Activated CD4-positive, CD25-positive, alpha-beta regulatory T cell treated with anti-CD3 and anti-CD28 coated beads, Interleukin-2, amount 50 U/mL, for 72 hours (primary cell): Measurements from ENCODE around the gene MAGI1.
"Not testable (repeated sequence)": the region's sequence is repeated elsewhere in the genome, so short reads cannot be mapped to it uniquely, and the experiment has no call there.

Source experiments
- DNase-seq: peaks from one replicate; pipeline ENCODE4 v3.0.0; 2021

The MAGI1 gene

DNA sequence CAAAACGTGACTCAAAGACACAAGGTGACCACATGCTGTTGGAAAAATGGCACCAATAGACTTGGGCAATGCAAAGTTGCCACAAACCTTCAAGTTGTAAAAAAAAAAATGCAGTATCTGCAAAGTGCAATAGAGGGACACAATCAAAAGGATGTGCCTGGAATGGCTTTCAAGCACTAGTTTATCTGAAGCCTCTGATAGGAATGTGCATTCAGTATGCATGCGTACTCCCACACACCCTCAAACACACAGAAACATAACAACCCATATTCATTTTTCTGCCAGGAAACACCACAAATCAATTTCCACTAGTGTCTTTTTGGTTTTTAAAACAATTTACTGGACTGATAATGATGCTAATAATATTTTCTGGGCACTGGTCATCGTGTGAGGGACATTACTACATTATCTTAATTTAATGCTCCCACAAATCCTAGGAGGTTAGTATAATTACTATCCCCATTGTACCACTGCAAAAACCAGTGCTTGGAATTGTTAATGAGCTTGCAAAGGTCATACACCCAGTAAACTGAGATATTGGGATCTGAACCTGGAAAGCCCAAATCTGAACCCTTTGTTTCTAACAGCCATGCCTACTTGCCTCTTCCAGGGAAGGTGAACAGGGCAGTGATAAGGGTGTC, 298.7 kb downstream of the MAGI1 start:
- no peak for DNase-seq

DNA sequence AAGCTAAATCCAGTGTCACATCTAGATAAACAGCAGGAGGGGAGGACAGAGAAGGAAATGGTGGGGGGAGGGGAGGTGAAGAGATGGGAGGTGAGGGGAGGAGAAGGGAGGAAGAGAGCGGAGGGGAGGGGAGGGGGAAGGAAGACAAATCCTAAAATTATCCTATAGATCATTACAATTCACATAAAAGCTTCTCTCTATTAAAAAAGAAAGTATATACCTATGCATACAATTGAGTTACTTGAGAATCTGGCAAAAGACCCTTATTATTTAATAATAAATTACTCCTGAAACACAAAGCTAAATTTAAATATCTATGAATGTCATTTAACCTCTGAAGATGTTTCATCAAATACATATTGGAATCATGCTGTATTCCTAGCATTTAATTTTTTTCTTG, 303.9 kb downstream of the MAGI1 start:
- DNase-seq: no peak

DNA sequence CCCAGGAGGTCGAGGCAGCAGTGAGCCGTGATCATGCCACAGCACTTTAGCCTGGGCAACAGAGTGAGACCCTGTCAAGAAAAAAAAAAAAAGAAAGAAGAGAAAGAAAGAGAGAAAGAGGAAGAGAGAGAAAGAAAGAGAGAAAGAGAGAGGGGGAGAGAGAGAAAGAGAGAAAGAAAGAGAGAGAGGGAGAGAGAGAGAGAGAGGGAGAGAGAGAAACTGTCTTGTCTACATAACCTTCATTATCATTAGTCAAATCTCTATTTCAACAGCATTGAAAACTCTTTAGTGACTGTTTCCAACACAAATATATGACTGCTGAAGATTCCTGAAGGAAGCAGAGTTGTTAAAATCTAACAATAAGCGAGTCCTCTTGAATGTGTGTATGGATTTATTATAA, 304.3 kb downstream of the MAGI1 start:
- no peak for DNase-seq

DNA sequence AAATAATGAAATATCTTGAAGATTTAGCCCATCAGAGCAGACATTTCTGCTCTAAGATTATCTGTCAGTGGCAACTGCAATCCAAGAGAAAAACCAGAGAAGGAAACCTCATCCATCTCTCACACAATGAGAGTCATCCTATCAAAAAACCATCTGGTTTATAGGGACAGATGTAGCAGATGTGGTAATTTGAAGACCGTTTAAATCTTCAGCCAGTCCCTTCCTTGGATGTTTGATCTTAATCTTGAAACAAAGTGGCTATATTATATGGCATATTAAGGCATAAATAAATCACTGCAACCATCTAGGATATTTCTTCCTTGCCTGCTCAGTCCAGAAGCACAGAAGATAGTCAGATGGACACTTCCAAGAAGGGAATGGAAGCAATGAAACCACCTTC, 305.3 kb downstream of the MAGI1 start:
- no peak for DNase-seq

DNA sequence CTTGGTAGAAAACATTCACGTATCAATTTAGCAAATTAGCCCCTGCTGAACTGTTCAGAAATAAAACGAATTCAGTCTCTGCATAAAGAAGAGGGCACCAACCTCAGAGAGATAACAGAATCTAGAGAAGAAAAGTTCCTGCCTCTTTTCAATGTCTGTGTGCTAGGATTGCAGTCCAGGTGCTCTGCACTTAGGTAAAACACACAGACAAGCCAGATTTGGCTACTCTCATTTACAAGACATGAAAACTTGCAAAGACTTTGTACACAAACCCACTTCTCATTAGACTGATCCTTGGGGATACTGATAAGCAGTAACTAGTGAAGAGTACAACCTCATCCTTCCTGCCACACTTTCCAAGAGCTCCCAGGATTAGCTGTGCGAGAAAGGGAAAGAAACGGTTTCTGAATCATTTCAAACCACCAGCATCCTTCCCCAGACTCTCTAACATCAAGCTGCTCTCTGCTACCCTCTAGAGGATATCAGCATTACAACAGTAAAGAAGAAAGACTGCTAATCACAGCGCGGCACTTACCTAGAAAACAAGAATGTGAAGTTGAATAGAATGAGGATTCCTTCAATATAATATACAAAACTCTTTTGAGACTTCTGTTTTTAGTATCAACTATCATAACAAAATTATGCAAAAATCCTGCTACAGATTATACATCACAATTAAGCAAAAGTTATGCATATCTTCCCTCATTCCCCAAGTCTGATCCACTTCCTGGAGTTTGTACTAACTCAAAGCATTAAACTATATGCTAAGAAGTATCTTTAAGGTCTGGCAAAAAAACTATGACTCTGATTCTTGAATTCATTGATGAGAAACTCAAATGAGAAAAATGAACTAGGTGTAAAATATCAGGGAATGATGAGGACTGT, 306.4 kb downstream of the MAGI1 start:
- DNase-seq: no peak

DNA sequence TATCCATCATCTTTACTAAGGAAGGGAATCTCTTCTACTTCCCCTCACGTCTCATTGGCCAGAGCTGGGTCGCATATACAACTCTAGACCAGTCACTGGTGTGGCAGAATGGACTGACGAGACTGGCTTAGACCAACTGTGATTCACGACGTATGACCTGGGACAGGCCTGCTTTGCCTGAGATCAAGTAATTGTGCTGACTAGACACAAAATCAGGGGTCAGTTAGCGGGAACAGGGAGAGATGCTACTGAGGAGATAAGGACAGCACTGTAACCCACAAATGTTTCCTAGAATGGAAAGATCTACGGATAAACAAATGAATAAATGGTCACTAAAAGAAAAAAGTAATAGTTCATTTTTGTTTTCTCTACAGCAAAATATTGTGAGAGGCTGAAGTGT, 308.3 kb downstream of the MAGI1 start:
- DNase-seq: no peak

DNA sequence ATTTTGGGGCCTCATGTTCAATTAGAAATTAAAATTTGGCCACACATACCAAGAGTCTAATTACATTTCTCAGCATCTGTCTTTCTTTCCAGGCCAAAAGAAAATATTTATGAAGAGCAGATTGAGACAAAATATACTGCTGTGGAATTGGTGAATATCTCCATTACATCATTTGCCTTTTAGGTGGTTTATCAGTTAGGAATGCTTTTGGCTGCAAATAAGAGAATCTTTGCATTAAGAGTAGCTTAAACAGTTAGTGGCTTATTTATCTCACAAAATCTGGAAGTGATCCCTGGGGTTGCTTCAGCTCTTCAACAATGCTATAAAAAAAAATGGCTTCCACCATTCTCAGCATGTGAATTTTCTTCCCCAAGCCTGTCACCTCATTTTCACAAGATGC, 308.7 kb downstream of the MAGI1 start:
- DNase-seq: no peak

DNA sequence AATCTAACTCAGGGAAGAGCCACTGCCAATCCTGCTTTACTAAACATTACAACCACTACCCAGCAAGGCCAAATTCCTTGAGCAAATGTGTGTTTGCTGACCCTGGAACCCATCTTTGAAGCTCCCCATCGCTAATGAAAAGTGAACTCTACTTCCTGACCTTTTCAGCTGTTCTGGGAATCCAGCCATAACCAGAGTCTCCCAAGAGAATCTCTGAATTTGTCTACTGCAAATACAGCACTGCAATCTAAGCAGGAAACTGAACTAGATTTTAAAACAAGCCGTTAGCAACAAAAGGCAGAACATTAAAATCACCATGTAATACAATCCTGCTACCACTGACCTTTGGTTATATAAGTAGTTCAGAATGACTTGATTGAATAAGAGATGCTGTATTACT, 309.2 kb downstream of the MAGI1 start:
- no peak for DNase-seq

DNA sequence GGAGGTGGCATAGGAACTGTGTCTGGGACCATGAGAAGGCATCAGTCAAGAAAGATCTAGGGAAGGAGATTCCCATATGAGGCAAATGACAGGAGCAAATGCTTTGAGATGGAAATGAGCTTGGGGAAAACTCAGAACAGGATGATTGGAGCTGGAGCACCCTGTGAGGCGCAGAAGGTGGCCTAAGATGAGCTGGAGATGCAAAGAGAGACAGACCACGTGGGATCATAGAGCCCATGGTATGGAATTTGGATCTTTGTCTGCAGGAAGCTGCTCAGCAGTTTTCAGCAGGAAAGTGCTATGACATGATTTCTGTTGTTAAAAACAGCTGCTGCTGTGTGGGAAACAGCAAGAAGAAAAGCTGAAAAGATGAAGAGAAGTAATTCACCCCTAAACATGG, 310.6 kb downstream of the MAGI1 start:
- no peak for DNase-seq

DNA sequence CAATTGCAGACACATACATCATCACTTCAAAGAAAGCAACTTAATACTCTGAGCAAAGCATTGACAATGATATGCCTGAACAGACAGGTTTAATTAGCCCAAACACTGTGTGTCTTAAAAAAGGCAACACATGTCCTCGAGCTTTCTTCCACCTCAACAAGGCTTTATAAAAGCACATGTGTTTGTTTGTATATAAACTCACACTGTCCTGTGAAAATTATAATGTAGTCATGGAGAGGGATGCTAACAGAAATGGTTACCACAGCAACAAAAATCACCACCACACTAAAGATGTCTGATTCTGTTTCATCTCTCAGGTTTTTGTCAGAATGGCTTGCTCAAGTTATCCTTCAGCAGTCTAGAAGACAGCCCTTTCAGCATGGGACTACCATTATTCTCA, 314.7 kb downstream of the MAGI1 start:
- DNase-seq: no peak

DNA sequence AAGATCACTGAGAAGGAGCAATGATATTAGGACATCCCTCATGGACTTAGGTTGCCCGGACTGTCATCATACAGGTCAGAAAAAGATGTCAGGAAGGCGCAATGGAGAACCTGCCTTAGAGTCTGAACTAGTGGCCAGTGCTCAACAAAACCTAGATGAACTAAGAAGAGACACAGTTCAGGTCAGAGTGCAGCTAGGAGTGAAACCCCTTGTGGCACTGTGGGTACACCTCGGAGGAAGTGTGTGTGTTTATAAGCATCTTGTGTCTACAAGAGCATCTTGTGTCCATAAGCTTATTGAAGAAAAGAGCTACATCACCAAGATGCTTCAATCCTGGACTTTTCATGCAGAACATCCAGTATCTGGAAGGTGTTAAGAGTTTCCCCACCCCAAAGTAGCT, 315.7 kb downstream of the MAGI1 start:
- no peak for DNase-seq

DNA sequence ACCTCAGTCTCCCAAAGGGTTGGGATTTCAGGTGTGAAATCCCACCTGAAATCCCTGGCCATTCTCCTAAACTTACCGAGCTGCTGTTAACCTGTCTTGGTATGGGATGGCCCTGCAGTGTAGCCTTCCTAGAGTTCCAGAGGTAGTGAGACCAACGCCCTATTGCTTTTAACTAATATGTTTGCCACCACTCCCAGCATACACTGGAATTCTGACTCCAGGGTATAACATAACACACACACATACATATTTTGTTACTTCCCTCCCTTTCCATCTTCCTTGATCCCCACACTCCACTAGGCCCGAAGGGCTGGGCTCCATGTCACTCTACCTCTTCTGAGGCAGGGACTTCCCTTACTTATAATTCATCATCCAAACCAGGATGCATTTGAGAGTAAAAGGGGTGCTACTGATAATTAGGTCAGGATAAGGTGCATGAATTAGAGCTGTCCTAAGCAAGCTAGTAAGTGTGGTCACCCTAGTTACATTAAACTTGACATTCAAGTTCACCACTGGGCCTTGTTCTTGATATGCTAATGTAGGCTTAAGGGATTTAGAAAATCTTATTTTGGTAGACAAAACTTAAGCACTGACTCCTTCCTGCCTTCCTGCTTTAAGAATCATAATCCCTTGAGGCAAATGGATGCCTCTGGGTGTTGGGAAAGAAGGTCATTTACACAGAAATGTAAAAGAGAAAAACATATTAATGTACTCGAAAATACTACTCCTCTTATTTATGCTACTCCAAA, 317.6 kb downstream of the MAGI1 start:
- no peak for DNase-seq

DNA sequence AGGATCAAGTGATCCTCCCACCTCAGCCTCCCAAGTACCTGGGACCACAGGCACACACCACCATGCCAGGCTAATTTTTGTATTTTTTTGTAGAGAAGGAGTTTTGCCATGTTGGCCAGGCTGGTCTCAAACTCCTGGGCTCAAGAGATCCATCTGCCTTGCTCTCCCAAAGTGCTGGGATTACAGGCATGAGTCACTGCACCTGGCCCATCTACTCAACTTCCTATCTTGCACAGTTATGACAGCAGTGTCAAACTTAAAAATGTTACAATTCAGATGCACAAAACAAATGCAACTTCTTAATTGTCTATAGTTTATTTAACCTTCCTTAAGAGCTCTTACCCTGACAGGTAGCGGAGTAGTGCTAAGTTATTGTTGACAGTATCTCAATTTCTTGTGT, 319.1 kb downstream of the MAGI1 start:
- DNase-seq: not testable (repeated sequence)

DNA sequence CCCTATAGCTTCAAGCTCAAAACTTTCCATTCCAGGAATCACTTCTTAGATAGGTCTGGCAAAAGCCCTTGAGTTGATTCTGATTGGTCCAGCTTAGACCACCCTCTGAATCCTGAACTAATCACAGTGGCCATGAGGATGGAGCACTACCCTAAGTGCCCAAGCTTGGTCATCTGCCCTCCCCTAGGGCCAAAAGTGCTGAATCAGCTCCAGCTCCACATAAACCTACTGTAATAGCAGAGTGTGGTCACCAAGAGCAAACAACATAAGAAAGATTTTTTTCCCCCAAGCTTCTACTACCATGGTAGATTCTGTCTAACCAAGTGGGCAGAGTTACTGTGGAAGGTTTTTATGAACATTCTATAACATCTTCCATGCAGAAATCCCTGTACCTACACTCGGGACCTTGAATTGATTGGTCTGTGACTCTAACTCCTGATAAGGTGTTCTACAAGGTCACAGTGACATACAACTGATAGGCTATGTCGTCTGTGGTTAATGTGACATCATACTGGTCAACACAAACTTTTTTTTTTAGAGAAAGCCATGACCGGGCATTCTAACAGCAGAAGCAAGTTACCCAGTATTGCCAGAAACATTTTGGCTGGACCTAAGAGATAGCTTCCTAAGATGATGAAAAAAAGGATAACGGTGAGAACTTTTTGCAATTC, 320.9 kb downstream of the MAGI1 start:
- DNase-seq: no peak

DNA sequence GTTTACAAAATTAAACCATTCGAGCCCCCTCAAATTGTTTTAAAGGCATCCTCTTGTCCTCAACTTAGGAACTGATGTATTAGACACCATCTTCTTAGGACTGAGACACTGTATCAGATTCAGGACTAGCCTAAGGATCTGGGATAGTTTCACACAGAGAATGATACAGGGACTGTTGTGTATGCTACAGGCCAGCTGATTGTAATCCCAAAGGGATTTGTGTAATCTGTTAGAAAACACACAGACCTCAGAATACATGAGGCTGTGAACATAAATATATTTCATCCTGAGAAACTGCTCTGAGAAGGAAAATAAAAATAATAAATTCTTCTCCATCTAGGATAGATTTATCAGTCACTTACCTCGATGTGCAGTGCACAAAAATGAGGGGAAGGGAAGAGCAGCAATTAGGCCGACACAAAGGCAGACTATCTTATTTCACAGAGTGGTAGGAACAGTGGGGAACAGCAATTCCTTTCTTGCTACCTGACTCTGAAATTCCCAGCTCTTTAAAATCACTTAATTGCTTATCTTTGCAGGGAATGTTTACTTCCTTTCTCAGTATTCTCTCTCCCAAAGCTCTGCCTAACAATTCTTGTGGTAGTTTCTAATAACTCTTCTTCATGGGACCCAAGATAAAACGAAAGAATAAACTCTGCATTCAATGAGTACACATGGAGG, 322.5 kb downstream of the MAGI1 start:
- no peak for DNase-seq

DNA sequence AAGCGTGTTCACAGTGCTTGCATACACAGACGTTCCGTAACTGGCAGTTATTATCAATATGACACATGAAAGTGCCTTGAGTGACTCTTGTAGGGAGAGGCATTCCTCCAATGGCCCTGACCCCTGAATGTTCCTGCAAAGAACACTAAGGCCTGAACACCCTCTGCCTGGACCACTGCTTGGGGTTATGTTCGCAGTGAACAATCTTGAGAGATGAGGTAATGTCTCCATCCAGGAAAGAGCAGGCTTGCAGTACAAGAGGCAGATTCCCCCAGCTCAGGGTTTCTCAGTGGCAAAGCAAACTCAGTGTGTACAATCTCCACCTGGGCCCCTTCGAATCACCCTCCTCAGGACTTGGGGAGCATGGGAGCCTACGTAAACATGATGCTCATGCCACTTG, 324.6 kb downstream of the MAGI1 start:
- DNase-seq: no peak

DNA sequence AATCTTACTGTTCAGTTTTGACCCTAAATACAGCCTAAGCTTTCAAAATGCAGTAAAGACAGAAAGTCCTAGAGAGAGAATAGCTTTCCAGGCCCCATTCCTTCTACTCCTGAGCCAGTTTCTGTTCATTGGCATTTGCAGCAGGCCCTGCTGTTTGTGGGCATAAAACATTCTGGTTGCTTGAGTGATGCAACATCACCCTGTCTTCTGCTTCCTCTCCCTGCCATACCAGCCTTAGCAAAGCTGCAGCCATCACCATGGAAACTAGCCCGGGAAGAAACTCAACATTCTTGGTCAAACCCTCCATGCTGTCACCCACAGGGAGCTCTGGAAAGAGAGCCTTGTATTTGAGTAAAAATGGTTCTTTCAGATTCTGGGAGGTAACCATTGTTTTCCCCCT, 325.7 kb downstream of the MAGI1 start:
- DNase-seq: no peak

DNA sequence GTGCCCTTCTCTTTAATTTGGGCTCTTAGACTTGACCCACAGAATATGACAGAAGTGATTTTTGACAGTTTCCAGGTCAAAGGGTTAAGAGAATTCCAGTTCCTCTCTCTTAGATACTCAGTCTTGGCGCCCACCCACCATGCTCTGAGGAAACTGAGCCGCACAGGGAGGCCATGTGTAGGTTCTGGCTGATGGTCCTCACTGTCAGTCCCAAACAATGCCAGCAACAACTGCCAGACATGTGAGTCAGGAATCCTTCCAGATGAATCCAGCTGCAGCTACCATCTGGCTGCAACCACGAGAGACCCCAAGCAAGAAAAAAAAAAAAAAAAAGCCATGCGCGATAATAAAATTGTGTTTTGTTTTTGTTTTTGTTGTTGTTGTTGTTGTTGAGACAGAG, 326.6 kb downstream of the MAGI1 start:
- DNase-seq: no peak

DNA sequence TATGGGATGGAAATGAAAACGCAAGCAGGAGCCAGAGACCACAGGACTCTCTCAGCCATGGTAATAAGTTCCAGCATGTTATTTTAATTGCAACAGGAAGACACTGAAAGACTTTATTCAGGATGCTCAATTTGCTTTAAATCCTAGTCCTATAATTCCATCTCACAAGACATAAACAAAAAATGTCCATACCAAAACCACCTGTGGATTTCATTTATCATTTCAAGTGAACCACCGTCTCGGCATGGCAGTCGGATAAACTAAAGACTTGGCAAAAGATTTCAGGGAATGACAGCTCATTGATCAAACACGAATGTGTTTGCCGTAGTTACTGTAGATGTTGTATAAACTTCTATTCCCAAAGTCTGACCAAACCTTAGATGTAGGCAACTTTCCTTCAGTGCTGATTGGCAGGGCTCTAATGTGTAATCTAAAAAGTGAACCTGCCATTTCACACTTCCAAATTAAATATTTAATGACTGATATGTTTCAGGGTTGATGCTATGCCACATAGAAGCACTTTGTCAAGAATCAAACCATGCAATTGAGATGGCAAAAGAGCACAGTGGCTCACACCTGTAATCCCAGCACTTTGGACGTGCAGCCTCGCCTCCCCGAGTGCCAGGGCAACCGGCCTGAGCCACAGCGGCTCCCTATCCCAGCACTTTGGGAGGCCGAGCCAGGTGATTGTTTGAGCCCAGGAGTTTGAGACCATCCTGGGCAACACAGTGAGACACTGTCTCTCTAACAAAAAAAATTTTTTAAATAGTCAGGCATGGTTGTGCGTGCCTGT, 331.7 kb downstream of the MAGI1 start:
- DNase-seq: no peak

DNA sequence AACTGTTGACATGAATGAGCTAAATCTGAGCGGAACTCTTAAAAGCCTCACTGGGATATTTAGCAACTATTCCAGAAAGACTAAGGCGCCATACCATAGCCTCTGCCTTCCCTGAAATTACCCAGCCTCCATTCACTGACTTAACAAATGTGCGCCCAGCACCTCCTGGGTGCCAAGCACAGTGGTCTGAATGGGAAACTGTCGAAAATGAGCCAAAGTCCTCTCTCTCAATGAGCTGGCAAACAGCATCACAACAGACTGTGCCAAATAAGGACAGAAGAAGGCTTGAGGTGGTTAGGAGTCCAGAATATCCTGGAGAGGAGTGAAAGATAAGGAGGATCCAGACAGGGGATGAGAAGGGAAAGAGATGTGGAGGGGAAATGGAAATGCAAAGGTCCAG, 332.4 kb downstream of the MAGI1 start:
- no peak for DNase-seq

DNA sequence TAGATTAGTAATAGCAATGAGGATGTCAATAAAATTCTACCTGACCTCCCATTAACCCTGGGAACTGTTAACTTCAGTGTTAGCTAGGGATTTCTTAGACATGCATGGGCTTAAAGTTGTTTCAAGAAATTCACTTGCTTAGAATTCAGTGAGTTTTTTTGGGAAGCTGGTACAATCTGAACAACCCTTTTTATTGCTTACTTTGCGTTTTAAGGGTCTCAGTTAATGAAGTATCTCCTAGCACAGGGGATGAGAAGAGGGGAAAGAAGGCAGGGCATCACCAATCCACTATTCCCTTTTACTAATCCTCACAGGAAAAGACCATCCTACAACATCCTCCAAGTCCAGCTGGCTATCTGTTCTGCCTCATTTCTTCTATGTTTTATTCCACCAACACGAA, 334.9 kb downstream of the MAGI1 start:
- no peak for DNase-seq

DNA sequence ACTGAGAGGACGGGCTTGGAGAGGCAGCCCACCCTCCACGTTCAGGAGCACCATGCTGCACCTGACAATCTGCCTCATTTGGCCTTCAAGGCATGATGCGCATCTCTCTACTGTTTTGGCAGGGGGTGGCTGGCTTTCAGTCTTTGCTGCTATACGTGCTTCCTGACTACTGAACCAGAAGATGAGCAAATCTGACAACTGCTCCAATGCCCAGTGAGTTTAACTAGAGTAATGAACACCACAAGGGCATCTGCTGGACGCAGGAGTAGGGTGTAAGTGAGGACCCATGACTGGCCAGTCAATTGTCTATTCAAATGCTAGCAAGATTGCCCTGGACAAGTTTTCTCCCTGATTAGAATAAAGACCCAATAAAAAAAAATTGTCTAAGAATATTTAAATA, 335.7 kb downstream of the MAGI1 start:
- DNase-seq: no peak
